Sigmoid colon (tissue), 7 donors: Measurements from ENCODE around the gene CYBRD1. TPM values are rescaled to one million over a fixed set of nuclear protein-coding genes. Genes with fewer than 3 reads are reported as not detected.
"Not testable (repeated sequence)": the region's sequence is repeated elsewhere in the genome, so short reads cannot be mapped to it uniquely, and the experiment has no call there.

ENCODE experiments used
- DNase-seq: peaks from one replicate; pipeline ENCODE4 v3.0.0-alpha.2; 2019
- H3K27ac ChIP-seq, 4 donors: fragments of 200-600 bp; sonication (generic); one replicate each; pipeline ENCODE4 v1.5.1; 2016 to 2019; ENCODE audit warnings: mild to moderate bottlenecking in 1 of 4
- H3K27me3 ChIP-seq, 3 donors: fragments of 200-600 bp; sonication (generic); one replicate each; pipeline ENCODE4 v1.5.1; 2019; ENCODE audit warnings: mild to moderate bottlenecking in 1 of 3
- H3K36me3 ChIP-seq, 4 donors: fragments of 200-600 bp; sonication (generic); one replicate each; pipeline ENCODE4 v1.5.1; 2016 to 2019
- H3K4me1 ChIP-seq, 4 donors: fragments of 200-600 bp; sonication (generic); one replicate each; pipeline ENCODE4 v1.5.1; 2017 to 2019
- H3K4me3 ChIP-seq, 4 donors: fragments of 200-600 bp; sonication (generic); one replicate each; pipeline ENCODE4 v1.5.1; 2017 to 2019; ENCODE audit warnings: mild to moderate bottlenecking in 2 of 4, moderate library complexity in 1 of 4
- H3K9me3 ChIP-seq, 4 donors: fragments of 200-600 bp in 3 of 4; sonication (generic) in 3 of 4; one replicate each; pipeline versions ENCODE4 v1.5.1 to v1.6.1; 2013 to 2019
- EP300 ChIP-seq, 4 donors: sonication (generic); formaldehyde crosslinking; IDR thresholded peaks; one replicate each; pipeline ENCODE4 v1.6.1; 2017; ENCODE audit warnings: antibody characterized with exemption in 4 of 4
- POLR2A ChIP-seq, 2 donors: fragments of 450-650 bp; IDR thresholded peaks; one replicate each; pipeline ENCODE4 v1.6.1; 2016; ENCODE audit warnings: antibody characterized with exemption in 2 of 2, mild to moderate bottlenecking in 2 of 2, moderate library complexity in 2 of 2
- POLR2AphosphoS5 ChIP-seq, 4 donors: sonication (generic); formaldehyde crosslinking; IDR thresholded peaks; one replicate each; pipeline ENCODE4 v1.6.1; 2017; ENCODE audit warnings: antibody characterized with exemption in 4 of 4
- WGBS, 2 donors: extraction: QIAGEN DNeasy Blood & Tissue Kit; methylation state at CpG; one replicate each; pipeline ENCODE4 v1.1.7; 2013; 5-methylcytosine and 5-hydroxymethylcytosine counted together
- intact Hi-C: fragments of 100-400 bp; cut with DNase I; formaldehyde crosslinking; loops from one replicate; pipeline ENCODE4 v1.15.1; 2023
- polyA plus RNA-seq, 3 donors: library from polyadenylated mRNA; stranded (reverse); fragments of 200-250 nt; gene quantifications; one replicate each; pipeline ENCODE4 v1.2.3, GENCODE V29; 2013
- total RNA-seq, 4 donors: library from RNA; depleted of rRNA; stranded (reverse); fragments of >200 nt; gene quantifications; one replicate each; pipeline ENCODE4 v1.1.0, GENCODE V29; 2016
- TF ChIP-seq, protein P1 (sequence below), 4 experiments: fragments of 450-650 bp in 3 of 4; fragments of 200-600 bp in 1 of 4; IDR thresholded peaks; one replicate each; pipeline ENCODE4 v1.5.1; 2016 to 2019; ENCODE audit warnings: antibody characterized with exemption in 4 of 4, mild to moderate bottlenecking in 3 of 4, moderate library complexity in 2 of 4
- donor health status: healthy with polysubstance abuse.
- donor health status: Bipolar disorder and iron deficiency.
- donor health status: healthy.

CYBRD1 gene
- total and polyA plus RNA-seq, 7 donors = 7.6 to 250 (median 119) TPM

- H3K27me3 ChIP-seq = no peaks in the 10 kb centered on the region
- TF ChIP-seq POLR2A (IDR thresholded peaks at IDR 0.05) = no peak
- TF ChIP-seq, protein P1, sequence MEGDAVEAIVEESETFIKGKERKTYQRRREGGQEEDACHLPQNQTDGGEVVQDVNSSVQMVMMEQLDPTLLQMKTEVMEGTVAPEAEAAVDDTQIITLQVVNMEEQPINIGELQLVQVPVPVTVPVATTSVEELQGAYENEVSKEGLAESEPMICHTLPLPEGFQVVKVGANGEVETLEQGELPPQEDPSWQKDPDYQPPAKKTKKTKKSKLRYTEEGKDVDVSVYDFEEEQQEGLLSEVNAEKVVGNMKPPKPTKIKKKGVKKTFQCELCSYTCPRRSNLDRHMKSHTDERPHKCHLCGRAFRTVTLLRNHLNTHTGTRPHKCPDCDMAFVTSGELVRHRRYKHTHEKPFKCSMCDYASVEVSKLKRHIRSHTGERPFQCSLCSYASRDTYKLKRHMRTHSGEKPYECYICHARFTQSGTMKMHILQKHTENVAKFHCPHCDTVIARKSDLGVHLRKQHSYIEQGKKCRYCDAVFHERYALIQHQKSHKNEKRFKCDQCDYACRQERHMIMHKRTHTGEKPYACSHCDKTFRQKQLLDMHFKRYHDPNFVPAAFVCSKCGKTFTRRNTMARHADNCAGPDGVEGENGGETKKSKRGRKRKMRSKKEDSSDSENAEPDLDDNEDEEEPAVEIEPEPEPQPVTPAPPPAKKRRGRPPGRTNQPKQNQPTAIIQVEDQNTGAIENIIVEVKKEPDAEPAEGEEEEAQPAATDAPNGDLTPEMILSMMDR (IDR thresholded peaks at IDR 0.05) = no peak
- TF ChIP-seq POLR2AphosphoS5 (IDR thresholded peaks at IDR 0.05) = no peak
- TF ChIP-seq EP300 (IDR thresholded peaks at IDR 0.05) = no peak
- peaks cover 0 to 11% (median 8%) of the 10 kb centered on the region in 4 donors for H3K4me1 ChIP-seq
- WGBS, 2 donors = 93 to 94% methylated on average over 1 of the region's 1 CpG
- H3K9me3 ChIP-seq = no peaks in the 10 kb centered on the region
- no peak overlapping the region for H3K27ac ChIP-seq
- intact Hi-C loops = no loop called here
- H3K36me3 ChIP-seq = no peaks in the 10 kb centered on the region
- DNase-seq = no peak
- H3K4me3 ChIP-seq = no peak overlapping the region
Measured at GRCh38 chr2:171533331-171533730, 11.1 kb downstream of the CYBRD1 start.

GRCh38 chr2:171535528-171535927 lies 13.3 kb downstream of the CYBRD1 start:
- DNase-seq, intact Hi-C loops, H3K27ac ChIP-seq, H3K4me1 ChIP-seq, H3K4me3 ChIP-seq, H3K36me3 ChIP-seq, H3K9me3 ChIP-seq, H3K27me3 ChIP-seq: not testable (repeated sequence)
- 90 to 92% methylated on average over 4 of the region's 4 CpGs for WGBS, 2 donors

DNA sequence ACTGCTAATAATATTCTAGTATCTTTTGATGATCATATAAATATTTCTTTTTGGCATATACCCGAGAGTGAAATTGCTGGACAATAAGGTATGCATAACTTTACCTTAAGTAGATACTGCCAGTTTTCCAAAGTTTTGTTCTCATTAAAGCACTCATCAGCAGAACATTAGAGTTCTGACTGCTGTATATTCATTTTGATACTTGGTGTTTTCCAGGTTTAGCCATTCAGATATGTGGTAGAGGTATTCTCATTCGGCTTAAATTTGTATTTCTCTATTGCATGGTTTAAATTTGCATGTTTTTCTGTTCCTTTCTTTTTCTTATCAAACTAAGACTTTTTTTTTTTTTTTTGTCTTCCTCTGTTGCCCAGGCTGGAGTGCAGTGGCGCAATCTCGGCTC lies 18.2 kb downstream of the CYBRD1 start:
- Histone ChIP-seq H3K27ac (no peak overlapping the region), H3K4me3 (no peak overlapping the region), H3K27me3 (no peaks in the 10 kb centered on the region), H3K36me3 (peaks cover 3 to 39% (median 8%) of the 10 kb centered on the region in 4 donors), H3K4me1 (no peaks in the 10 kb centered on the region), H3K9me3 (no peaks in the 10 kb centered on the region)
- TF ChIP-seq POLR2AphosphoS5 (IDR thresholded peaks at IDR 0.05) (no peak), POLR2A (IDR thresholded peaks at IDR 0.05) (no peak), EP300 (IDR thresholded peaks at IDR 0.05) (no peak)
- TF ChIP-seq, protein P1 (IDR thresholded peaks at IDR 0.05) = no peak
- no peak for DNase-seq
- 87 to 92% methylated on average over 4 of the region's 4 CpGs for WGBS, 2 donors
- intact Hi-C loops = no loop called here

DNA sequence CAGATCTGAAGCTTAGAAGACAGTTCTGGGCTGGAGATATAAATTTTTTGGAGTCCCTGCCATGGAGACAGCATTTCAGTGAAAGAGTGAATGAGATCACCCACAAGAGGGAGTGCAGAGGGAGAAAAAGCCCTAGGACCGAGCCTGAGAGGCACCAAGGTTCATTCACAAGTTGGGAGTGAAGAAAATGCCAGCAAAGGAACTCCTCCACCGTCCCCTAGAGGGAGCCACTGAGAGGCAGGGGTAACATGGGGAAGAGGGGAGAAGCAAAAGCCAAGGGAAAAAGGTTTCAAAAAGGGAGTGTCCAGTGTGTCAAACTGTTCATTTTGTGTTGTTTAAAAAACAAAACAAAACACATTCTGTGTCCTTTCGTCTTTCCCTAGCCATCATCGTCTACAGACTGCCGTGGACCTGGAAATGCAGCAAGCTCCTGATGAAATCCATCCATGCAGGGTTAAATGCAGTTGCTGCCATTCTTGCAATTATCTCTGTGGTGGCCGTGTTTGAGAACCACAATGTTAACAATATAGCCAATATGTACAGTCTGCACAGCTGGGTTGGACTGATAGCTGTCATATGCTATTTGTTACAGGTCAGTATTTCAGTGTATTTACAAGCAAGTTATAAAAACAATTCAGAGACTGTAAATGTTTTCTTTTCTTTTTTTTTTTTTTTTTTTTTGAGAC lies 19.1 kb downstream of the CYBRD1 start:
- 79 to 85% methylated on average over 6 of the region's 6 CpGs for WGBS, 2 donors
- H3K4me3 ChIP-seq = no peak overlapping the region

DNA sequence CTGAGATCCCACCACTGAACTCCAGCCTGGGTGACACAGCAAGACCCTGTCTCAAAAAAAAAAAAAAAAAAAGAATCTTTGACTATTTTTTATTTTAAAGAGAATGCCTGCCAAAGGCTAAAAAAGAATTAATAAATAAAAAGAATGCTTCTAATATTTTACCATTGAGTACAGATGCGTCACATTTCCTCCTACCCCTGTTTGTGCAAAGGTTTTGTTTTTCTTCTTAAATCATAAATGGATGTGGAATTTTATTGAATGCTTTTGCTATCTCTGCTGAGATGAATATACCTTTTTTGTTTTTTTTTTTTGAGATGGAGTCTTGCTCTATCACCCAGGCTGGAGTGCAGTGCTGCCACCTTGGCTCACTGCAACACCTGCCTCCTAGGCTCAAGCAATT lies 22.8 kb downstream of the CYBRD1 start:
- WGBS, 2 donors = 97 to 100% methylated on average over 1 of the region's 1 CpG
- intact Hi-C loops = no loop called here
- DNase-seq = no peak
- no peaks in the 10 kb centered on the region for H3K4me1 ChIP-seq
- no peak overlapping the region for H3K4me3 ChIP-seq
- no peak overlapping the region for H3K27ac ChIP-seq
- H3K36me3 ChIP-seq = peaks cover 3 to 50% (median 11%) of the 10 kb centered on the region in 4 donors
- TF ChIP-seq EP300 (IDR thresholded peaks at IDR 0.05) (no peak), POLR2AphosphoS5 (IDR thresholded peaks at IDR 0.05) (no peak)
- TF ChIP-seq, protein P1 (IDR thresholded peaks at IDR 0.05) = no peak
- H3K27me3 ChIP-seq = no peaks in the 10 kb centered on the region
- no peaks in the 10 kb centered on the region for H3K9me3 ChIP-seq

More for the DNA sequence above, 19.1 kb downstream of the CYBRD1 start:
- intact Hi-C loops = no loop called here
- Histone ChIP-seq H3K9me3 (no peaks in the 10 kb centered on the region), H3K4me1 (no peaks in the 10 kb centered on the region), H3K36me3 (peaks cover 3 to 47% (median 8%) of the 10 kb centered on the region in 4 donors), H3K27me3 (no peaks in the 10 kb centered on the region), H3K27ac (no peak overlapping the region)
- DNase-seq = no peak
- TF ChIP-seq POLR2AphosphoS5 (IDR thresholded peaks at IDR 0.05) (no peak), EP300 (IDR thresholded peaks at IDR 0.05) (no peak), POLR2A (IDR thresholded peaks at IDR 0.05) (no peak)
- TF ChIP-seq, protein P1 (IDR thresholded peaks at IDR 0.05) = no peak
